HG02884 (cell line): ENCODE data around the gene LSM3.
"Not testable (repeated sequence)": the region's sequence is repeated elsewhere in the genome, so short reads cannot be mapped to it uniquely, and the experiment has no call there.

ENCODE experiments used
- ATAC-seq: cut with Tn5 transposase; IDR thresholded peaks from one replicate; pipeline ENCODE4 v1.9.1; 2021; ENCODE audit warnings: mild to moderate bottlenecking, moderate library complexity; ENCODE audit not compliant: unreplicated experiment

The LSM3 gene

DNA sequence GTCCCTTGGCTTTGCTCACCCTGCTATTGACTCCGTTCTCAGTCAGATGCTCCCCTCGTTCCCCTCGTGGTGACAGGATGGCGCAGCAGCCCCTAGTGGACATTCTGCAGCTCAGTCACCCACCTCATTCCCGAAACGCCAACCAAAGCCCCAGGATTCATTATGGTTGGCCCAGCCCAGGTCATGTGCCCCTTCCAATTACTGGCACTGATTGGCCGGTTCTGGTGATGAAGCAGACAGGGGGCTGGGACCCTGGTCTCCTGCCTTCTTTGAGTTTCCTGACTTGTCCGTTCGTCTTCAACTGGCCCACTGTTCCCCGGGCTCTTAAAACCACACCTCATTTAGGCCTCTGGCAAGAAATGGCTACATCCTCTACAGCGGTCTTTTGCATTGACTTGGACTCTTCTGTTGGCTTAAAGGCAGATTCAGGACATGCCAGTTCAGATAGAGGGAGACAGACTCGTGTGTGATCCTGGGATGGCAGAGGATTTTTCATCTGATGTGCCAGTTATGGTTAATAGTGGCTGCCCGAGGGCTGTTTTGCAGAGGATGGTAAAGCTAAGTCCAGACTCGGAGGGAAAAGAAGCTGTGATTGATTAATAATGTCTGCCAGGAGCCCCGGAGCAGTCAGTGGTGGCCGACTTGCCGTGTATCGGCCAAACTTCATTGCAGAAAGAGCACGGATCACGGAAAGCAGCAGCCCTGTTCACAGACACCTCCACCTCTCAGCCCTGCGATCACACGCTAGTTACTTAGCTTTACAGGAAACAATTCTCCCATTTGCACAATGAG is 37.8 kb downstream of the LSM3 start:
- peak; percentile 79 for ATAC-seq

GRCh38 chr3:14218355-14218754 is 39.7 kb downstream of the LSM3 start:
- ATAC-seq, result no peak

- no peak for ATAC-seq
Observed at GRCh38 chr3:14220933-14221332, 42.3 kb downstream of the LSM3 start.

- ATAC-seq, result no peak
Observed at GRCh38 chr3:14221902-14222301, 43.3 kb downstream of the LSM3 start.

DNA sequence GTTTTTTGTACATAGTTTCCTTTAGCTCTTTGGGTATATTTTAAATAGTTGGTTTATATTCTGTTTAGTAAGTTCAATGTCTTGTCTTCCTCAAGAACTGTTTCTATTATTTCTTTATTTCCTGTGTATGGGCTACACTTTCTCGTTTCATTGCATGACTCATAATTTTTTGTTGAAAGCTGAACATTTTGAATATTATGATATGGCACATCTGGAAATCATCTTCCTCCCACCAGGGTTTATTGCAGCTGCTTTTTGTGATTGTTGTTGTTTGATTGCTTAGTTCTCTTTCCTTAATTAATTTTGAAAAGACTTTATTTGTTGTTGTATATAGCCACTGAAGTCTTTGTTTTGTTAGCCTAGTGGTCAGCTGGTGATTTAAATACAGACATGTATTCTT is 43.8 kb downstream of the LSM3 start:
- ATAC-seq, result no peak

DNA sequence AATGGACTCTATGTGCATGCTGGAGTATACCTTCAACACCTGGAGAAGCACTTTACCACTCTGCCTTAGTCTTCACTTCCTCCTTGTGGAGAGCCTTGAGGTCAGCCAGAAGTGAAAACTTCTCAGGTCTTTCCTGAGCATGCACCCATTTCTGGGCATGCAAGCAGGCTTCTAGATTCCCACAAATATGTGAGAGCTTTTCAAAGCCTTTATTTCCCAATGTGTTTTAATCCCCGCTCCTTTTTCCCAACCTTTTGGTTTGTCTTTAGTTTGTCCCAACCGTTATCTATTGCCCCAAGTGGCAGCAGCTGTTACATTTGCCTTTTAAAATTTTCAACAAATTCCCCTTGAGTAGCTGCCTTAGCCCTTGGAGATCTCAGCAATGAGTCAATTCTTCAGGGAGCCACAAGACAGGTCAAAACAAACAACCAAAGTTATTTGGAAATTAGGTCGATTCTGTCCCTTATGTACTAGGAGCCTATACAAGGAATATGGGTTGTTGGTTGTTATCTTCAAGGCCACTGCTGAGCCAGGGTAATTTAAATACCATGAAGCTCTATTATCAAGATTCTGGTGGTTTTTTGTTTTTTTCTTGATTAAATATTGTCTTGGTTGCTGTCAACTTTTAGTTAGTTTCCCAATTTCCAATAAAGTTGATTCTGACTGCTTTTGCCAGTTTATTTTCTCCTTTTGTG is 44.4 kb downstream of the LSM3 start:
- no peak for ATAC-seq

GRCh38 chr3:14223595-14223994 is 45.0 kb downstream of the LSM3 start:
- ATAC-seq, result no peak

DNA sequence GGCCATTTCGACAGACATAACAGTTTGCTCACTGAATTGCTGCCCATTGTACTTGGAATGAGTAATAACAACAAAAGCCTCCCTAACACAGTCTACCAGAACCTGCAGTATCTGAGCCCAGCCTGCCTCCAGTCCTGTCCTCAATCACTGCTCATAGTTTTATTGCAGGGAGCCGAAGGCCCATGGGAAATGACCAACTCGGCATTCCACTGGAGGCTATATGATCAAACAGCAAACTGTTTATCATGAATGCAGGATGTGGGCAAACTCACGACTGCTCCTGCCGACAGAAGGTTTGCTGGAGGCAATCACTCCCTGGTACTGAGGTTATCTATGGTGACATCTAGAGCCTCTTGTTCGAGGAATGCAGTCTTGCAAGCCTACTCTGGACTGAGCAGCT is 46.3 kb downstream of the LSM3 start:
- no peak for ATAC-seq

GRCh38 chr3:14225421-14225820 is 46.8 kb downstream of the LSM3 start:
- ATAC-seq, result no peak

- ATAC-seq, result not testable (repeated sequence)
Observed at GRCh38 chr3:14226351-14226750, 47.7 kb downstream of the LSM3 start.

DNA sequence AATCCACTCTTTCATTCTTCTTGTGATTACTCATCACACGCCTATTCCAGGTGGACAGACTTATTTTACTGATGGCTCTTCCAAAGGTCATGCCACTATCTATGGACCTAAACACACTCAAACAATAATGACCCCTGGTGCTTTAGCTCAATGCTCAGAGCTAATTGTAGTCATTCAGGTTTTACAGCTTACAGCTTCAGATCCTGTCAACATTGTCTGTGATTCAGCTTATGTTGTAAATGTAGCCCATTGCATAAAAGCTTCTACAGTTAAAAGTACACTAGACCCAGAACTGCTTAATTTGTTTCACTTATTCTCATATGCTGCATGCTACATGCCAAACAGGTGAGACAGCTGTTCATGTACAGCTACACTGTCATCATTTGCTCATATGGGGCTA is 49.2 kb downstream of the LSM3 start:
- ATAC-seq, result no peak

DNA sequence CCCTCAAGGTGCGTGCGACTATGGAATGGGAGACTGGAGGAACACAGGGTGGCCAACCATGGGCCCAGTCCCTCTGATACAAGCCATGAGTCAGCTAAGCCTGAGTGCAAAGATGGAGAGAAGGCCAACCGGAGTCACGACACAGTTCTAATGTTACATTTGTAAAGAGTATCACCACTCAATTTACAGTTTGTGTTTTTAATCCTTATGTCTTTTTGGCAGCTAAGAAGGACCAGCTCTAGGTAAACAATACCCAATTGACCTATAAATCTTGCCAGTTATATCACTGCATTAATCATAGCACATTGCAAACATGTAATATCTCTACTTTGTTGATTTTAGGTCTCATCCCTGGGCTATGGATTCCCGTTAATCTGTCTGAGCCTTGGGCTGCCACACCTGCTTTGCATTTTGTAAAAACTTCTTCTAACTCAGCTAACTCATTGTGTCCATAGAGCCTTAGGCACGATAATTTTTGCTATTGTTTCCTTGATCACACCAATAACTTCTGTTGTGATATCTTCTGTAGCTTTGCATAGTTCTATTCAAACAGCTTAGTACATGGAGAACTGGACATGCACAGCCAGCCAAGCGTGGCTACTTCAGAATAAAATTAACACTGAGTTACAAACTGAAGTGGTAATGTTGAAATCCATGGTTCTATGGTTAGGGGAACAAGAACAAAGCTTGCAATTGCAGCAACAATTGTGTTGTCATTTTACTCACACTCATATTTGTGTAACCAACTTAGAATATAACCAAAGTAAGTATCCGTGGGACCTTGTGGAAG is 50.3 kb downstream of the LSM3 start:
- no peak for ATAC-seq

- ATAC-seq, result not testable (repeated sequence)
Observed at GRCh38 chr3:14229695-14230094, 51.1 kb downstream of the LSM3 start.

DNA sequence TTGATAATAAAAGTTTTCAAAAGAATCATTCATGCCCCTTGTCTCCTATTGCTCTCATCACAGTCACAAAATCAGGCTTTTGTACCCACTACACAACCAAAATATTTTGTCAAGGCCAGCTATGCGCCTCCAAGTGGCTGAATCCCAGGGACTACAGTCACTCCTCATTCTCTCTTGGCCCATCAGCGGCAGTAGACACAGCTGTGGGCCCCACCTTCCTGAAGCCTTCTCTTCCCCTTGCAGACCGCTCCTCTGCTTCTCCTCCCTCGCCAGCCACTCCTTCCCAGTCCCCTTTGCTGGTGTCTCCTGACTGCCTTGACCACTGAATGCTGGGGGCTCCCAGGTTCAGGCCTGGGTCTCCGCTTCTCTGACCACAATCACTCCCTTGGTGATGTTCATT is 52.1 kb downstream of the LSM3 start:
- no peak for ATAC-seq

DNA sequence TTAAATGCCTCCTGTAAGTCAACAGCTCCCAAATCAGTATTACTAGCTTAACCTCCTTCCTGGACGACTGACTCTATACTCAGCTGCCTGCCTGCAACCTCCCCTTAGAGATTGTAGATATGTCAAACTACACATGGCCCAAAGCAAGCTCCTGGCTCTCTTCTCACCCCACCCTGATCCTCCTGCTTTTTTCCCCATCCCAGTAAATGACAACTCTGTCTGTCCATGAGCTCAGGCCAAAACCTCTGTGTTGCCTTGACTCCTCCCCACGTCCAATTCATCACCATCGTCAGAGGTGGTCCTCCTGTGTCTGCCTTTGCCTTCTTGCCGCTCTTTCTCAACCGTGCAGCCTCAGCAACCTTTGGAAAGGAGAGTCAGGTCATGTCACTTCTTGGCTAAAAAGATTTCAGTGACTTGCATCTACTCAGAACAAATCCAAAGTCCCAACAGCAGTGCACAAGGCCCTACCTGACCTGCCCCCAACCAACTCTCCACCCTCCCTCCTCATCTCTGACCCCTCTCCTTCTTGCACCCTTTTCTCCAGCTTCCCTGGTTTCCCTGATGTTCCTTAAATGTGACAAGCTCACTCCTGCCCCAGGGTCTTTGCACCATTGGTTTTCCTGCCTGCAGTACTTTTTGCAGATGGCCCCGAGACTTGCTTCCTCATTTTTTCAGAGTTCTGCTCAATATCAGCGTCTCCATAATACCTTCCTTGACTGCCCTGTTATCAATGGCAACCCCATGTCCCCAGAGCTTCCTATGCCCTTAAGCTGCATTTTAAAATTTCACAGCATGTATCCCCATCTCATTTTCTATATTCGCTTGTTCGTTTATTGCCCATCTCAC is 52.8 kb downstream of the LSM3 start:
- no peak for ATAC-seq

- ATAC-seq, result no peak
Observed at GRCh38 chr3:14231998-14232501, 53.4 kb downstream of the LSM3 start.

- no peak for ATAC-seq
Observed at GRCh38 chr3:14234251-14235002, 55.8 kb downstream of the LSM3 start.

GRCh38 chr3:14235003-14235911 is 56.6 kb downstream of the LSM3 start:
- ATAC-seq, result no peak

GRCh38 chr3:14235912-14236295 is 57.3 kb downstream of the LSM3 start:
- ATAC-seq, result no peak
